ENCODE measurements around the gene MKKS.
A peak's percentile ranks its signal among the peaks of the same experiment; 100 is the strongest.

Gene MKKS

DNA sequence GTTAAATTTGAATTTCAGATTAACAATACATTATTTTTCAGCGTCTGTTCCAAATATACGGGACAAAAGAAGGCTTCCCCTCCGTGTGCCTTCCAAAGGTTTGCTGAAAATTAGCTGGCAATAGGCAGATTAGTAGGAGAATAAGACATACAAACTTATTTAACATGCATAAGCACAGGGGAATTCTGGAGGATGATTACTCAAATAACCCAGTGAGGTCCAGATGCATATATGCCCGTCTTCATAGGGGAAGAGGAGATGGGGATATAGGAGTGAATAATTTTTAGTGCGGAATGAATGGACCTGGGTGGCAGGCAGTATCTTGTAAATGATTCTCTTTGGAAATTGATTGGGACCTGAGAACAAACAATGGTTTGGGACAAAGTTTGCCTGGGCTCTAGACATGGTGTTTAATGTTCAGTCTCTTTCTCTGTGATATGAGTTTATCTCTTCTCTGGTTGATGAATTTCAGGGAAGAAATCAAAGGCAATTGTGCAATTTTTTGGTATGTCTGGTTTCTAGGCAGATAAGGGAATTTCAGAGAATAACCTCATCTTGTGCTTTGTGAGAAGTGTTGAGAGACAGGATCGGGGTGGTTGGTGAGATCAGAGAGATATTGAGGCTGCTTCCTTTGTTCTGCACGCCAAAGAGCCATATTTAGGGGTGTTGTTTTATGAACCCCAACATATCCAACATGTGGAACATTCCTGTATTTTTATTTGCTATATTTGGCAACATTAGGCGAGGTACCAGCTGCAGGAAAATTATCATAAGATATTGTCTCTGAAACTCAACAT is 63.7 kb downstream of the MKKS start:
- TF ChIP-seq, protein P1, sequence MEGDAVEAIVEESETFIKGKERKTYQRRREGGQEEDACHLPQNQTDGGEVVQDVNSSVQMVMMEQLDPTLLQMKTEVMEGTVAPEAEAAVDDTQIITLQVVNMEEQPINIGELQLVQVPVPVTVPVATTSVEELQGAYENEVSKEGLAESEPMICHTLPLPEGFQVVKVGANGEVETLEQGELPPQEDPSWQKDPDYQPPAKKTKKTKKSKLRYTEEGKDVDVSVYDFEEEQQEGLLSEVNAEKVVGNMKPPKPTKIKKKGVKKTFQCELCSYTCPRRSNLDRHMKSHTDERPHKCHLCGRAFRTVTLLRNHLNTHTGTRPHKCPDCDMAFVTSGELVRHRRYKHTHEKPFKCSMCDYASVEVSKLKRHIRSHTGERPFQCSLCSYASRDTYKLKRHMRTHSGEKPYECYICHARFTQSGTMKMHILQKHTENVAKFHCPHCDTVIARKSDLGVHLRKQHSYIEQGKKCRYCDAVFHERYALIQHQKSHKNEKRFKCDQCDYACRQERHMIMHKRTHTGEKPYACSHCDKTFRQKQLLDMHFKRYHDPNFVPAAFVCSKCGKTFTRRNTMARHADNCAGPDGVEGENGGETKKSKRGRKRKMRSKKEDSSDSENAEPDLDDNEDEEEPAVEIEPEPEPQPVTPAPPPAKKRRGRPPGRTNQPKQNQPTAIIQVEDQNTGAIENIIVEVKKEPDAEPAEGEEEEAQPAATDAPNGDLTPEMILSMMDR (IDR thresholded peaks at IDR 0.05; ENCODE audit: poor library complexity, severe bottlenecking): no peak
- H3K4me3 ChIP-seq (ENCODE audit: severe bottlenecking): no peak overlapping the region
- H3K9me3 ChIP-seq (ENCODE audit: severe bottlenecking): no peaks in the 10 kb centered on the region
- no peak for ATAC-seq (ENCODE audit: low read depth)
- H3K36me3 ChIP-seq (ENCODE audit: low read depth): no peaks in the 10 kb centered on the region
- DNase-seq (ENCODE audit: low spot score): no peak
- peaks cover 11% of the 10 kb centered on the region for H3K4me1 ChIP-seq (ENCODE audit: insufficient read depth, poor library complexity, severe bottlenecking)
- H3K27ac ChIP-seq (ENCODE audit: poor library complexity, severe bottlenecking): peak overlapping the region; percentile 5
- no peaks in the 10 kb centered on the region for H3K27me3 ChIP-seq (ENCODE audit: insufficient read depth, poor library complexity, severe bottlenecking)

DNA sequence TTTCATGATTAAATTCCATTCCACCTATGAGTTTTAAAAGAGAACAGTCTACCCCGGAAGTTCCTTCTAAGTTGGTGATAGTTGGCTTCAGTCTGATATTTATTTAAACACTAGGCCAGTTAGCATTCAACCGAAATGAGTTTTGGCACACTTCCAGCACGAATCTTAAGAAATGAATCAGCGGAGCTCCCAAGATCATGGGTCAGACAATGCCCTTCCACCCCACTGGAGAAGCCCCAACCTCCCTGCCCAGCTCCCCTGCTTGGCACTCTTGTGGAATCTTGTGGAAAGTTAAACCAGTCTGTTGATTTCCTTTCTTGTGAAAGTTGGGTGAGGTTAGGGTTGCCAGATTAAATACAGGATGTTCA is 64.3 kb downstream of the MKKS start:
- no peaks in the 10 kb centered on the region for H3K27me3 ChIP-seq (ENCODE audit: insufficient read depth, poor library complexity, severe bottlenecking)
- no peaks in the 10 kb centered on the region for H3K36me3 ChIP-seq (ENCODE audit: low read depth)
- H3K9me3 ChIP-seq (ENCODE audit: severe bottlenecking): no peaks in the 10 kb centered on the region
- peak overlapping the region; percentile 5 for H3K27ac ChIP-seq (ENCODE audit: poor library complexity, severe bottlenecking)
- no peak overlapping the region for H3K4me3 ChIP-seq (ENCODE audit: severe bottlenecking)
- peaks cover 11% of the 10 kb centered on the region for H3K4me1 ChIP-seq (ENCODE audit: insufficient read depth, poor library complexity, severe bottlenecking)
- TF ChIP-seq, protein P1 (IDR thresholded peaks at IDR 0.05; ENCODE audit: poor library complexity, severe bottlenecking): no peak
- ATAC-seq (ENCODE audit: low read depth) (peak; percentile 84), DNase-seq (ENCODE audit: low spot score) (no peak)

DNA sequence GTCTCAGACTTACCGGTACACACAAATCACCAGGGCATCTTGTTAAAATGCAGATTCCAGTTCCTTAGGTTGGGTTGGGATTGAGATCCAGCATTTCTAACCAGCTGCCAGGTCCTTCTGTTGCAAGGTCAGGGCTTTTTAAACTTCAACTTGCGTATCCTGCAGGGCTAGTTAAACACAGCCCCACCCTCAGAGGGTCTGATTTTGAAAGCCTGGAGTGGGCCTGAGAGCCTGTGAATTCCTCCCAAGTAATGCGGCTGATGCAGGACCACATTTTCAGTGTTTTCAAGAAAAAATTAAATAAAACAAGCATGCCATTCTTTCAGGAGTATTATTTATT is 65.3 kb downstream of the MKKS start:
- ATAC-seq (ENCODE audit: low read depth) (no peak), DNase-seq (ENCODE audit: low spot score) (no peak)
- no peak overlapping the region for H3K27ac ChIP-seq (ENCODE audit: poor library complexity, severe bottlenecking)
- H3K36me3 ChIP-seq (ENCODE audit: low read depth): no peaks in the 10 kb centered on the region
- TF ChIP-seq, protein P1 (IDR thresholded peaks at IDR 0.05; ENCODE audit: poor library complexity, severe bottlenecking): no peak
- no peaks in the 10 kb centered on the region for H3K27me3 ChIP-seq (ENCODE audit: insufficient read depth, poor library complexity, severe bottlenecking)
- H3K4me1 ChIP-seq (ENCODE audit: insufficient read depth, poor library complexity, severe bottlenecking): peaks cover 11% of the 10 kb centered on the region
- H3K9me3 ChIP-seq (ENCODE audit: severe bottlenecking): no peaks in the 10 kb centered on the region
- no peak overlapping the region for H3K4me3 ChIP-seq (ENCODE audit: severe bottlenecking)

DNA sequence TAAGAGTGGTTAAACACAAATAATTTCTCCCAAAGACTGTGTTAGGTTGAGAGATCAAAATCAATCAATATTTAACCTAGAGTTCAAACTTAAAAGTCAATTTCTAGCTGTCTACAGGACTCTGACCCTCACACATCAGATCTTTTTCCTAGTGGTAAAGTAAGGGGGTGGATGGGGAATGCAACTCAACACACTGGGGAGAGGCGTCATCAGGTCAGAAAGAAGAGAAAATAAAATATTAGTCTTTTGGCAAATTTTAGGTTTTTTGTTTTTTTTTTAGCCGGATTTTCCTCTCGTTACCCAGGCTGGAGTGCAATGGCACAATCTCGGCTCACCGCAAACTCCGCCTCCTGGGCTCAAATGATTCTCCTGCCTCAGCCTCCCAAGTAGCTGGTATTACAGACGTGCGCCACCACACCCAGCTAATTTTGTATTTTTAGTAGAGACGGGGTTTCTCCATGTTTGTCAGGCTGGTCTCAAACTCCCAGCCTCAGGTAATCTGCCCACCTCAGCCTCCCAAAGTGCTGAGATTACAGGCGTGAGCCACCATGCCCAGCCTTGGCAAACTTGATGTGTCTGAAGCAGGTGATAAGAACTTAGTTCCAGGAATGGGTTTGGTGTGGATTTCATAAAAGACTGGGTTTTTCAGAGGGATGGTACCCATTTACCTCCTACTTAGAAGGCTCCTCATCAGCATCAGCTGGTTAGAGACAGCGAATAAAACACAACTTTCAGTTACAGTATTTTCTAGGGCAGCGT is 65.9 kb downstream of the MKKS start:
- TF ChIP-seq, protein P1 (IDR thresholded peaks at IDR 0.05; ENCODE audit: poor library complexity, severe bottlenecking): no peak
- no peak overlapping the region for H3K27ac ChIP-seq (ENCODE audit: poor library complexity, severe bottlenecking)
- DNase-seq (ENCODE audit: low spot score) (no peak), ATAC-seq (ENCODE audit: low read depth) (no peak)
- no peaks in the 10 kb centered on the region for H3K36me3 ChIP-seq (ENCODE audit: low read depth)
- H3K4me1 ChIP-seq (ENCODE audit: insufficient read depth, poor library complexity, severe bottlenecking): peaks cover 11% of the 10 kb centered on the region
- no peaks in the 10 kb centered on the region for H3K9me3 ChIP-seq (ENCODE audit: severe bottlenecking)
- no peaks in the 10 kb centered on the region for H3K27me3 ChIP-seq (ENCODE audit: insufficient read depth, poor library complexity, severe bottlenecking)
- H3K4me3 ChIP-seq (ENCODE audit: severe bottlenecking): no peak overlapping the region

DNA sequence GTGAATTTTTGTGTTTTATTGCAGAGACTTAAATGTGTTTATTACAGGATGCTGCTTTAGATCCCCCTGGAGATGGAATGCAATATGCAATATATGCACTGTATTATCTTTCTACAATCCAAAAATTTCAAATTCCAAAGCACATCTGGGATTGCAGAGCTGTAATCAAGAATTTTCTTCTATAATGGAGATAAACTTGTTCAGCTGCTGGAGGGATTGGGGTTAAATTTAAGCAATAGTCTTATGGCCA is 66.4 kb downstream of the MKKS start:
- TF ChIP-seq, protein P1 (IDR thresholded peaks at IDR 0.05; ENCODE audit: poor library complexity, severe bottlenecking): no peak
- Histone ChIP-seq H3K36me3 (ENCODE audit: low read depth) (no peaks in the 10 kb centered on the region), H3K27ac (ENCODE audit: poor library complexity, severe bottlenecking) (no peak overlapping the region), H3K4me1 (ENCODE audit: insufficient read depth, poor library complexity, severe bottlenecking) (peaks cover 11% of the 10 kb centered on the region), H3K4me3 (ENCODE audit: severe bottlenecking) (no peak overlapping the region), H3K27me3 (ENCODE audit: insufficient read depth, poor library complexity, severe bottlenecking) (no peaks in the 10 kb centered on the region), H3K9me3 (ENCODE audit: severe bottlenecking) (no peaks in the 10 kb centered on the region)
- DNase-seq (ENCODE audit: low spot score) (no peak), ATAC-seq (ENCODE audit: low read depth) (no peak)
